Heart left ventricle (tissue), 13 donors: ENCODE measurements around the gene DDC.

Experiments
- CTCF ChIP-seq, 12 donors: fragments of 200-600 bp; sonication (generic) in 4 of 12; IDR thresholded peaks; one replicate each; pipeline versions ENCODE4 v1.5.0 to v1.8.0; 2018 to 2022; ENCODE audit warnings: antibody characterized with exemption in 12 of 12, mild to moderate bottlenecking in 5 of 12
- POLR2A ChIP-seq, 2 donors: fragments of 450-650 bp; IDR thresholded peaks; one replicate each; pipeline ENCODE4 v1.6.1; 2017; ENCODE audit warnings: antibody characterized with exemption in 2 of 2, mild to moderate bottlenecking in 2 of 2, moderate library complexity in 2 of 2
- donor health status: ischemic (EF 13 %, LVEDD 7.1; RV severe dilation, severe dysfunction).
- donor health status: DM: no; HTN: yes; CAD: no.
- donor health status: DM: no; HTN: no; CAD: no.
- donor health status: ischemic (EF 25% LVEDD 6.9; RV normal size, moderate dysfunction).
- donor health status: ischemic (EF 25% LVEDD 5.7; RV mildly dilated, moderate dysfunction).
- donor health status: ischemic (EF 35%, LVEDD 5.7; RV mildly dilated, moderate dysfunction).
- donor health status: nonischemic (EF 11% LVEDD 7.7; RV severe dilation, severe dysfunction).
- donor health status: DM: yes; HTN: yes; CAD: no.
- donor health status: PGD.
- donor health status: ischemic (EF 29% LVEDD 5.4; RV normal size, mild dysfunction).
- donor health status: nonischemic (EF 23%, LVEDD 6.1; RV moderate dilation, normal function).

GRCh38 chr7:50552139-50552538 lies 13.1 kb downstream of the DDC start:
- TF ChIP-seq CTCF (IDR thresholded peaks at IDR 0.05): no peak
- no peak for TF ChIP-seq POLR2A (IDR thresholded peaks at IDR 0.05)
